ENCODE data around the gene OR1Q1.
"Not testable (repeated sequence)": the region's sequence is repeated elsewhere in the genome, so short reads cannot be mapped to it uniquely, and the experiment has no call there.

The OR1Q1 gene

DNA sequence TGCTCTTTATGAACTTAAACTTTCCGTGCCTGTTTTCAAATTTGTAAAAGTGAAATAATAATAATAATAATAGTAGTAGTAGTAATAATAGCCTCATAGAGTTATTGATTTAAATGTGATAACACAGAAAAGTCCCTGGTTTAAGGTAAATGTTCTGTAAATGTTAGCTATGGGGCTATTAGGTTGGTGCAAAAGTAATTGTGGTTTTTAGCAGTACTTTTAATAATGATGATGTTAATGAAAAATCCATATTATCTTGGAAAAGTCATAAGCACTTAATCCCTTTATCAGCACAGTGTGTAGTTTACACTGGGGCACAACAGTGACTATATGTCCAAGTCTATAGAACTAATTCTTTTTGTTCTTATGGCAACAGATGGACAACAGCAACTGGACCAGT, at the start of gene OR1Q1:
TSS of gene OR1Q1 (plus strand) at position 377 of the 400 bp plus-strand sequence. CDS start at position 377, 0 bp downstream.
- no peak for DNase-seq (ENCODE audit: low read depth)

- DNase-seq (ENCODE audit: low read depth), result no peak
Observed at GRCh38 chr9:122567901-122568300, 46.6 kb upstream of the OR1Q1 start.

DNA sequence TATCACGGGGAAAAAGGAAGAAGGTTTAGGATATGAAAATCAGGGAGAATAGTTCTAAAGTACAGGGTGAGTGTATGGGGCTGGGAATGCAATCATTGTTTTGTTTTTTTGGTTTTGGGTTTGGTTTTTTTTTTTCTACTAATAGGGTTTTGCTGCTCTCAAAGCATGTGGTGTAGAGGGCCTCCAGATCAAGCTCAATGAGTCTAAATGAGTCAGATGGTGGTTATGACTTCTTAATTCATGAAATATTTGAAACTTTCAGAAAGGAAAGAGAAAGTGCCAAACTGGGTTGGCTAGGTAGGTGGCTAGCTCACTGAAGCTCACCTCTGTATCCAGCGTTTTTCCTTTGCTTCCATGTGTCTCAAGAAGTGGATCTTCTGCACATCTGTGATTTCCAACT, 42.1 kb upstream of the OR1Q1 start:
- no peak for DNase-seq (ENCODE audit: low read depth)

- DNase-seq (ENCODE audit: low read depth), result no peak
Observed at GRCh38 chr9:122579874-122580273, 34.7 kb upstream of the OR1Q1 start.

GRCh38 chr9:122580360-122580759, 34.2 kb upstream of the OR1Q1 start:
- no peak for DNase-seq (ENCODE audit: low read depth)

DNA sequence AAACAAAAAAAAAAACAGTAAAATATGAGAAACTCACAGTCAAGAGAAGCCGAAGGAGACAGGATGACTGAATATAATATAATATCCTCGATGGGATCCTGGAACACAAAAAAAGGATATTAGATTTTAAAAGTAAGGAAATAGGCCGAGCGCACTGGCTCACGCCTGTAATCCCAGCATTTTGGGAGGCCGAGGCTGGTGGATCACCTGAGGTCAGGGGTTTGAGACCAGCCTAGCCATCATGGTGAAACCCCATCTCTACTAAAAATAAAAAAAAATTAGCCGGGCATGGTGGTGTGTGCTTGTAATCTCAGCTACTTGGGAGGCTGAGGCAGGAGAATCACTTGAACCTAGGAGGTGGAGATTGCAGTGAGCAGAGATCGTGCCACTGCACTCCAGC, 31.3 kb upstream of the OR1Q1 start, which contains the start of gene OR1L8:
TSS of gene OR1L8 (minus strand) at position 101 of the 400 bp plus-strand sequence. CDS start 14,907 bp downstream, outside the sequence.
- not testable (repeated sequence) for DNase-seq (ENCODE audit: low read depth)

- no peak for DNase-seq (ENCODE audit: low read depth)
Observed at GRCh38 chr9:122605691-122606090, 8.8 kb upstream of the OR1Q1 start.

DNA sequence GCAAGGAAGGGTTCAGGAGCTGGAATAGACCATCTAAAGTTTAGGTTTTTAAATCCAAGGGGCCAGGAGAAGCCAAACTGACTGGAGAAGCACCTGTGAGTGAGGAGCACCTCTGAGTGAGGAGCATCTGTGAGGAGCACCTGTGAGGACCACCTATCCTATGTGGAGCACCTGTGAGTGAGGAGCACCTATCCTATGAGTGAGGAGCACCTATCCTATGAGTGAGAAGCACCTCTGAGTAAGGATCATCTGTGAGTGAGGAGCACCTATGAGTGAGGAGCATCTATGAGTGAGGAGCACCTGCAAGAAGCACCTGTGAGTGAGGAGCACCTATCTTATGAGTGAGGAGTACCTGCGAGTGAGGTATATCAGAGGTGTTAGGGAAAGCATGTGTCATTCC, 8.0 kb upstream of the OR1Q1 start:
- no peak for DNase-seq (ENCODE audit: low read depth)

DNA sequence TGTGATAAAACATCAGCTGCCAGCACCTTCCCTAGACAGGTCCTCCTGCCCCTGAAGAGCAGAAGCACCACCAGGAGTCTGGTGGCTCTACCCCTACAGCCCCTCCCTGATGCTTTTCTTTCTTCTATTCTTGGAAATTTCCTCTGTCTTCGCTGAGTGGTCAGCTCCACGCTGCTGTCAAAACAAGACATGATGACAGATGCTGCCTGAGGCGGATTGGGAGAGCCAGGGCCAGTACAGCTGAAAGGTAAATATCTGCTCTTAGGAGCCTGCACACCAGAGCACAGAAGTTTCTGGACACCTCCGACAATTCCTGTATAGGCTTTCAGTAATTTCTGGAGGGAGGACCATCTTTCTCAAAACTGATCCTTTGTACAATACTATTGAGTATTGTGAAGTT, 4.7 kb upstream of the OR1Q1 start:
- DNase-seq (ENCODE audit: low read depth), result no peak

GRCh38 chr9:122619996-122620395, 5.5 kb downstream of the OR1Q1 start:
- DNase-seq (ENCODE audit: low read depth), result no peak

DNA sequence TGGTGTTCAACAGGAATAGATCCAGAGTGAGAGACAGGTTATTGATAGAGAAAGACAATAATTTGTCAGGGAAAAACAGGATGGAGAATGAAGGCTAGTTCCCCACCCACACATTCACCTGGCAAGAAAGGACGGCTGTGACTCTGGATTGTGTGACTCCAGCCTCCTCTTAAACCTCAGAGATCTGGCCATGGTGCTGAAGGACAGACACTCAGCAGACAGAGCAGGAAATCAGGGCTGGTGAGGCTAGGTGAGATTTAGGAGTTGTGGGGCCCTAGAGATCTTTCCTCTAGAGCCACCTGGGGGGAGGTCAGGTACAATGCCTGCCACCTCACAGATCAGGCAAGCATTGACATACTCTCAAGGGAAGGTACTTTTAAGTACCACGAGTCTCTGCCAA, 27.7 kb downstream of the OR1Q1 start:
- DNase-seq (ENCODE audit: low read depth), result no peak

DNA sequence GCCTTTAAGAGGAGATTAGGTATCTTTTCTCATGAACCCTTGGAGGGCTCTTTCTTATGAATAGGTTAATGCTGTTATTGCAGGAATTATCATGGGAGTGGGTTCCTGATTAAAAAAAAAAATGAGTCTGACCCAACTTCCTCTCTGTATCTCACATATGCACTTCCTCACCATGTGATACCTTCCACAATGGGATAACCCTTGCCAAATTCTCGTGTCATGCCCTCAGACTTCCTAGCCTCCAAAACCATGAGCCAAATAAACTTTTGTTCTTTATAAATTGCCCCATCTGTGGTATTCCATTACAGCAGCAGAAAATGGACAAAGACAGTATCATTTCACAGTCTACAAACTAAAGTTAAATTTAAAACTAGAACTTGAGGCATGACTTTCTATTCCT, 41.8 kb downstream of the OR1Q1 start:
- no peak for DNase-seq (ENCODE audit: low read depth)

GRCh38 chr9:122657527-122657926, 43.0 kb downstream of the OR1Q1 start, which contains the start of gene OR1B1:
OR1B1 (minus strand) TSS chr9:122657627.
- no peak for DNase-seq (ENCODE audit: low read depth)

DNA sequence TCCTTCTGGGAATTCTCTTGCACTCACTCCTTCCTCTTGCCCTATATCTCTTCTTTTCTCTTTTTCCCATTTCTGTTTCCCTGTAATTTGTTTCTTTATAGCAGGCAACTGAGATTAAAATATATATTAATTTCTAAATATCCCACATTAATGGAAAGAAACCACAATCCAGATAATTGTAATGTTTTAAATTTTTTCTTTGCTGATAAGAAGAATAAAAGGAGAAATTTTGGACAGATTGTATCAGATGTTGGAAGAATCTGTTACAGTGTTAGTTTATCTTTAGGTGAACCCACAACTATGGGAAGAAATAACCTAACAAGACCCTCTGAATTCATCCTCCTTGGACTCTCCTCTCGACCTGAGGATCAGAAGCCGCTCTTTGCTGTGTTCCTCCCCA, 46.9 kb downstream of the OR1Q1 start, which contains the start of gene OR1L1:
TSS of gene OR1L1 (plus strand) at position 301 of the 400 bp plus-strand sequence. CDS start at position 301, 0 bp downstream.
- DNase-seq (ENCODE audit: low read depth), result no peak
